ENCODE results near the gene NPHP4. TPM values are rescaled to one million over a fixed set of nuclear protein-coding genes. Genes with fewer than 3 reads are reported as not detected.

The NPHP4 gene
- total RNA-seq, 4 donors from 2014 or later, result 1.1 to 10.4 (median 1.8) TPM

GRCh38 chr1:5944154-5944842 lies 47.9 kb downstream of the NPHP4 start:
- peaks cover 0 to 6% of the 10 kb centered on the region in 2 donors for H3K36me3 ChIP-seq
- no peaks in the 10 kb centered on the region for H3K27me3 ChIP-seq
- no peak overlapping the region for H3K4me3 ChIP-seq
- H3K4me1 ChIP-seq, result no peaks in the 10 kb centered on the region
- in situ Hi-C loops (cut with MboI; ENCODE audit: low sequenced_read_pairs in 4 of 4), result loop anchor here in 1 of 4 donors (25.0 kb wide), 1 partner anchor 432 kb away; no protein-coding TSS in a partner anchor
- no peak for TF ChIP-seq POLR2A (IDR thresholded peaks at IDR 0.05)
- TF ChIP-seq CTCF (IDR thresholded peaks at IDR 0.05 in 4 of 5, conservative IDR thresholded peaks at IDR 0.05 in 1 of 5), result no peak
- H3K27ac ChIP-seq, result no peak overlapping the region
- intact Hi-C loops (cut with DNase I; ENCODE audit: low total_unique reads), result no loop called here
- H3K9me3 ChIP-seq, result no peaks in the 10 kb centered on the region
- no peak for ATAC-seq
- DNase-seq, result no peak

- no peaks in the 10 kb centered on the region for H3K4me1 ChIP-seq
- no peak for TF ChIP-seq POLR2A (IDR thresholded peaks at IDR 0.05)
- TF ChIP-seq CTCF (IDR thresholded peaks at IDR 0.05 in 4 of 5, conservative IDR thresholded peaks at IDR 0.05 in 1 of 5), result no peak
- peaks cover 0 to 6% of the 10 kb centered on the region in 2 donors for H3K36me3 ChIP-seq
- no peaks in the 10 kb centered on the region for H3K27me3 ChIP-seq
- H3K4me3 ChIP-seq, result no peak overlapping the region
- in situ Hi-C loops (cut with MboI; ENCODE audit: low sequenced_read_pairs in 4 of 4) (loop anchor here in 1 of 4 donors (25.0 kb wide), 1 partner anchor 431 kb away; no protein-coding TSS in a partner anchor), intact Hi-C loops (cut with DNase I; ENCODE audit: low total_unique reads) (no loop called here)
- no peak overlapping the region for H3K27ac ChIP-seq
- H3K9me3 ChIP-seq, result no peaks in the 10 kb centered on the region
- no peak for ATAC-seq
- no peak for DNase-seq
Measured at GRCh38 chr1:5943343-5944124, 48.7 kb downstream of the NPHP4 start.

- H3K9me3 ChIP-seq, result no peaks in the 10 kb centered on the region
- intact Hi-C loops (cut with DNase I; ENCODE audit: low total_unique reads), result no loop called here
- H3K4me1 ChIP-seq, result no peaks in the 10 kb centered on the region
- H3K27ac ChIP-seq, result no peak overlapping the region
- TF ChIP-seq CTCF (IDR thresholded peaks at IDR 0.05 in 4 of 5, conservative IDR thresholded peaks at IDR 0.05 in 1 of 5) (no peak), POLR2A (IDR thresholded peaks at IDR 0.05) (no peak)
- no peaks in the 10 kb centered on the region for H3K27me3 ChIP-seq
- in situ Hi-C loops (cut with MboI; ENCODE audit: low sequenced_read_pairs in 4 of 4), result loop anchor here in 1 of 4 donors (25.0 kb wide), 1 partner anchor 429 kb away; no protein-coding TSS in a partner anchor
- ATAC-seq (no peak), DNase-seq (no peak)
- no peak overlapping the region for H3K4me3 ChIP-seq
- no peaks in the 10 kb centered on the region for H3K36me3 ChIP-seq
Measured at GRCh38 chr1:5941671-5942070, 50.6 kb downstream of the NPHP4 start.

- intact Hi-C loops (cut with DNase I; ENCODE audit: low total_unique reads) (no loop called here), in situ Hi-C loops (cut with MboI; ENCODE audit: low sequenced_read_pairs in 4 of 4) (loop anchor here in 1 of 4 donors (25.0 kb wide), 1 partner anchor 429 kb away; no protein-coding TSS in a partner anchor)
- H3K27me3 ChIP-seq, result no peaks in the 10 kb centered on the region
- H3K9me3 ChIP-seq, result no peaks in the 10 kb centered on the region
- no peak overlapping the region for H3K27ac ChIP-seq
- DNase-seq, result no peak
- H3K4me3 ChIP-seq, result no peak overlapping the region
- no peaks in the 10 kb centered on the region for H3K4me1 ChIP-seq
- ATAC-seq, result no peak
- no peaks in the 10 kb centered on the region for H3K36me3 ChIP-seq
- TF ChIP-seq POLR2A (IDR thresholded peaks at IDR 0.05) (no peak), CTCF (IDR thresholded peaks at IDR 0.05 in 4 of 5, conservative IDR thresholded peaks at IDR 0.05 in 1 of 5) (no peak)
Measured at GRCh38 chr1:5940723-5941407, 51.4 kb downstream of the NPHP4 start.
